ENCODE results near the gene GOLGA6L6.
"Not testable (repeated sequence)": the region's sequence is repeated elsewhere in the genome, so short reads cannot be mapped to it uniquely, and the experiment has no call there.

GRCh38 chr15:20497781-20498180 is 43.8 kb downstream of the GOLGA6L6 start:
- not testable (repeated sequence) for TF ChIP-seq CTCF, POLR2A (IDR thresholded peaks at IDR 0.05)
